ENCODE data around the gene TAX1BP3.

Gene TAX1BP3

DNA sequence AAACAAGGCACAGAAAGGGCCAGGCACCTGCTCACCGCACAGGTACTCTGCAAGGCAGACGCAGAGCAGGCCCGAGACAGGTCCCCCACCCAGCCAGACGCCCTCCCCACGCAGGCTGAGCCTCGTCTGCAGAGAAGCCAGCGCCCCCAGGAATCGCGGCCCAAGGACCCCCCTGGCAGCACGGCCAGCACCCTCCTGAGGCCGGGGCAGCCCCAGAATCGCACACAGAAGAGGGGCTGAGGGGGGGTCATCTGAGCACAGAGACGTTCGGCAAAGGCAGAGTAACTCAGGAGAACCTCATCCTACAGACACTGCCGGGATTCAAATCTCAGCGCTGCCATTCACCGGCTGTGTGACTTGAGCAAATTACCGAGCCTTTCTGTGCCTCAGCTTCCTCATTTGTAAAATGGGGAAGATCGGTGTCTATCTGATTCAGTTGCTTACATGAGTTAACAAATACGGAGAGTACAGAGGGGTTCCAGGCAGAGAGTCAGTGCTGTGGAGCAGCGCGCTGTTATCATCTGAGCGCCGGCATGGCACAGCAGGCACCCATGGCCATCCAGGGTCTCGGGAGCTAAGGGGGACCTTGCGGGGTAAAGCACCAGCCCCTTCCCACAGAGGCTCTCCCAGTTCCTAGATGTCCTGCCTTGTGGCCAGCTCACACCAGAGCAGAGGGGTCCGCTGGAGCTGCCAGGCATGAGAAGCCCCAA, 10.6 kb upstream of the TAX1BP3 start:
- Histone ChIP-seq H3K36me3 (ENCODE audit: control insufficient read depth in 2 of 2, insufficient read depth in 1 of 2, low read length in 2 of 2) (no peaks in the 10 kb centered on the region), H3K27ac (ENCODE audit: extremely low read depth, low read depth, low read length) (no peak overlapping the region), H3K4me1 (ENCODE audit: control insufficient read depth, insufficient read depth, low read length) (no peaks in the 10 kb centered on the region), H3K4me3 (ENCODE audit: low read depth, low read length) (no peak overlapping the region), H3K9me3 (ENCODE audit: control insufficient read depth, insufficient read depth, low read depth, low read length) (no peaks in the 10 kb centered on the region)
- ChIA-PET CTCF (interaction anchor here (1.0 to 1.7 kb wide), 2 partner anchors 9 to 11 kb away, joined by 3 to 4 read pairs; no protein-coding TSS in a partner anchor), POLR2A (interaction anchor here (1.0 to 1.6 kb wide), 2 partner anchors 10 to 43 kb away, joined by 3 to 4 read pairs; partner anchors contain the start of genes CTNS, EMC6 and SHPK)
- TF ChIP-seq ZNF707 (tag by site-specific recombination; IDR thresholded peaks at IDR 0.05) (no peak), ZNF292 (tag by site-specific recombination; IDR thresholded peaks at IDR 0.05; ENCODE audit: borderline replicate concordance, low read depth) (no peak), ZNF311 (tag by site-specific recombination; IDR thresholded peaks at IDR 0.05; ENCODE audit: borderline replicate concordance) (no peak)
- TF ChIP-seq, protein P1, sequence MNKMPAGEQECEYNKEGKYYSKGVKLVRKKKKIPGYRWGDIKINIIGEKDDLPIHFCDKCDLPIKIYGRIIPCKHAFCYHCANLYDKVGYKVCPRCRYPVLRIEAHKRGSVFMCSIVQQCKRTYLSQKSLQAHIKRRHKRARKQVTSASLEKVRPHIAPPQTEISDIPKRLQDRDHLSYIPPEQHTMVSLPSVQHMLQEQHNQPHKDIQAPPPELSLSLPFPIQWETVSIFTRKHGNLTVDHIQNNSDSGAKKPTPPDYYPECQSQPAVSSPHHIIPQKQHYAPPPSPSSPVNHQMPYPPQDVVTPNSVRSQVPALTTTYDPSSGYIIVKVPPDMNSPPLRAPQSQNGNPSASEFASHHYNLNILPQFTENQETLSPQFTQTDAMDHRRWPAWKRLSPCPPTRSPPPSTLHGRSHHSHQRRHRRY (tag by site-specific recombination; IDR thresholded peaks at IDR 0.05) = no peak

DNA sequence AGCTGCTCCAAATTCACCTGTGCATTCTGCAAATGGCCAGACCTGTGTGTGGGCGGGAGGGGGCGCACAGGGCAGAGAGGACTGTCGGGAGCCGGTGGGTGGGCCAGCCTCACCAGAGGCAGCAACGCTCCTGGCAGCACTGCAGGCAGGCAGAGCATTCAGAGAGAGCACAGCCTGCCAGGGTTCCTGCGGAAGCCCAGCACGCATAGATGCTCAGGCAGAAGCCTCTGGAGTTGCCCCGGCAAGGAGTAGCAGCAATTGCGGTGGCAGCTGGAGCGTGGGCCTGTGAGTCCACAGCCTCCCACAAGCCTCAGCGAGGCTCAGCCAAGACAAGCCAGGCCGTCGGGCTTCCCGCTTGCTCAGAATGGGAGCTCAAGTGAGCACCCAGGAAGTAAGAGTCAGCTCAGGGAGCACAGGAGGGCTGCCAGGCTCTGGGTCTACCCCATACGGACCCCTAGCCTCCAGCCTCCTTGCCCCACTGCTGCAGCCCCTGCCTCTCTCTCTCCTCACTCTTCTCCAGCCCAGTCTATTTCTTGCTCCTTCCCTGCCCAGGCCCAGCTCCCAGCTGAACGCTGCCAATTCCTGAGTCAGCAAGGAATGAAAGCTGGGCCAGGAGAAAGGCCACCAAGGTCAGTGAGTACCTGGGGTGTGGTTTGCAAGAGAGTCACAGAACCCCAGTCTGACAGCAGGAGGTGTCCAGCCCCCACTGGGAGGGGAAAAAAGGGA, 9.9 kb upstream of the TAX1BP3 start:
- ChIA-PET CTCF (interaction anchor here (0.6 to 1.7 kb wide), 3 partner anchors 11 to 59 kb away, joined by 4 to 7 read pairs (median 4); no protein-coding TSS in a partner anchor), POLR2A (interaction anchor here (0.5 to 1.6 kb wide), 3 partner anchors 9 to 596 kb away, joined by 3 to 4 read pairs (median 3); partner anchors contain the start of genes CTNS, EMC6 and SHPK)
- no peaks in the 10 kb centered on the region for H3K4me1 ChIP-seq (ENCODE audit: control insufficient read depth, insufficient read depth, low read length)
- H3K9me3 ChIP-seq (ENCODE audit: control insufficient read depth, insufficient read depth, low read depth, low read length) = no peaks in the 10 kb centered on the region
- H3K27ac ChIP-seq (ENCODE audit: extremely low read depth, low read depth, low read length) = no peak overlapping the region
- TF ChIP-seq ZFHX2 (tag by site-specific recombination; conservative IDR thresholded peaks at IDR 0.05) = peak; percentile 24; the same call in 1 of the 2 replicates
- TF ChIP-seq ZNF2 (tag by site-specific recombination; IDR thresholded peaks at IDR 0.05) = no peak
- no peak for TF ChIP-seq ZFP3 (tag by site-specific recombination; IDR thresholded peaks at IDR 0.05; ENCODE audit: low read depth)
- no peak for TF ChIP-seq ZNF211 (tag by site-specific recombination; IDR thresholded peaks at IDR 0.05; ENCODE audit: low read depth)
- no peak for TF ChIP-seq TCF7L2 (IDR thresholded peaks at IDR 0.05; ENCODE audit: borderline replicate concordance, low read depth, low read length)
- TF ChIP-seq, protein P2, sequence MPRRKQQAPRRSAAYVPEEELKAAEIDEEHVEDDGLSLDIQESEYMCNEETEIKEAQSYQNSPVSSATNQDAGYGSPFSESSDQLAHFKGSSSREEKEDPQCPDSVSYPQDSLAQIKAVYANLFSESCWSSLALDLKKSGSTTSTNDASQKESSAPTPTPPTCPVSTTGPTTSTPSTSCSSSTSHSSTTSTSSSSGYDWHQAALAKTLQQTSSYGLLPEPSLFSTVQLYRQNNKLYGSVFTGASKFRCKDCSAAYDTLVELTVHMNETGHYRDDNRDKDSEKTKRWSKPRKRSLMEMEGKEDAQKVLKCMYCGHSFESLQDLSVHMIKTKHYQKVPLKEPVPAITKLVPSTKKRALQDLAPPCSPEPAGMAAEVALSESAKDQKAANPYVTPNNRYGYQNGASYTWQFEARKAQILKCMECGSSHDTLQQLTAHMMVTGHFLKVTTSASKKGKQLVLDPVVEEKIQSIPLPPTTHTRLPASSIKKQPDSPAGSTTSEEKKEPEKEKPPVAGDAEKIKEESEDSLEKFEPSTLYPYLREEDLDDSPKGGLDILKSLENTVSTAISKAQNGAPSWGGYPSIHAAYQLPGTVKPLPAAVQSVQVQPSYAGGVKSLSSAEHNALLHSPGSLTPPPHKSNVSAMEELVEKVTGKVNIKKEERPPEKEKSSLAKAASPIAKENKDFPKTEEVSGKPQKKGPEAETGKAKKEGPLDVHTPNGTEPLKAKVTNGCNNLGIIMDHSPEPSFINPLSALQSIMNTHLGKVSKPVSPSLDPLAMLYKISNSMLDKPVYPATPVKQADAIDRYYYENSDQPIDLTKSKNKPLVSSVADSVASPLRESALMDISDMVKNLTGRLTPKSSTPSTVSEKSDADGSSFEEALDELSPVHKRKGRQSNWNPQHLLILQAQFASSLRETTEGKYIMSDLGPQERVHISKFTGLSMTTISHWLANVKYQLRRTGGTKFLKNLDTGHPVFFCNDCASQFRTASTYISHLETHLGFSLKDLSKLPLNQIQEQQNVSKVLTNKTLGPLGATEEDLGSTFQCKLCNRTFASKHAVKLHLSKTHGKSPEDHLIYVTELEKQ (tag by site-specific recombination; IDR thresholded peaks at IDR 0.05; ENCODE audit: borderline replicate concordance) = no peak
- TF ChIP-seq, protein P3, sequence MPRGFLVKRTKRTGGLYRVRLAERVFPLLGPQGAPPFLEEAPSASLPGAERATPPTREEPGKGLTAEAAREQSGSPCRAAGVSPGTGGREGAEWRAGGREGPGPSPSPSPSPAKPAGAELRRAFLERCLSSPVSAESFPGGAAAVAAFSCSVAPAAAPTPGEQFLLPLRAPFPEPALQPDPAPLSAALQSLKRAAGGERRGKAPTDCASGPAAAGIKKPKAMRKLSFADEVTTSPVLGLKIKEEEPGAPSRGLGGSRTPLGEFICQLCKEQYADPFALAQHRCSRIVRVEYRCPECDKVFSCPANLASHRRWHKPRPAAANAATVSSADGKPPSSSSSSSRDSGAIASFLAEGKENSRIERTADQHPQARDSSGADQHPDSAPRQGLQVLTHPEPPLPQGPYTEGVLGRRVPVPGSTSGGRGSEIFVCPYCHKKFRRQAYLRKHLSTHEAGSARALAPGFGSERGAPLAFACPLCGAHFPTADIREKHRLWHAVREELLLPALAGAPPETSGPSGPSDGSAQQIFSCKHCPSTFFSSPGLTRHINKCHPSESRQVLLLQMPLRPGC (tag by site-specific recombination; IDR thresholded peaks at IDR 0.05) = no peak
- peak; percentile 38; the same call in 1 of the 2 replicates for TF ChIP-seq EGR2 (tag by site-specific recombination; IDR thresholded peaks at IDR 0.05; ENCODE audit: low read depth)
- TF ChIP-seq HOXD13 (CRISPR knock-in tag; IDR thresholded peaks at IDR 0.05; ENCODE audit: borderline replicate concordance) = no peak
- no peak for TF ChIP-seq ZNF223 (tag by site-specific recombination; IDR thresholded peaks at IDR 0.05)
- no peak for TF ChIP-seq ZBTB20 (tag by site-specific recombination; IDR thresholded peaks at IDR 0.05)
- no peak for TF ChIP-seq KLF16 (tag by site-specific recombination; IDR thresholded peaks at IDR 0.05)
- H3K36me3 ChIP-seq (ENCODE audit: control insufficient read depth in 2 of 2, insufficient read depth in 1 of 2, low read length in 2 of 2) = no peaks in the 10 kb centered on the region
- no peak overlapping the region for H3K4me3 ChIP-seq (ENCODE audit: low read depth, low read length)

Data from HEK293 (cell line).